Measurements from ENCODE around the gene NUP214. TPM values are rescaled to one million over a fixed set of nuclear protein-coding genes. Genes with fewer than 3 reads are reported as not detected.

The NUP214 gene
- total and polyA plus RNA-seq, 12 donors: 22.6 to 76.6 (median 36.8) TPM

DNA sequence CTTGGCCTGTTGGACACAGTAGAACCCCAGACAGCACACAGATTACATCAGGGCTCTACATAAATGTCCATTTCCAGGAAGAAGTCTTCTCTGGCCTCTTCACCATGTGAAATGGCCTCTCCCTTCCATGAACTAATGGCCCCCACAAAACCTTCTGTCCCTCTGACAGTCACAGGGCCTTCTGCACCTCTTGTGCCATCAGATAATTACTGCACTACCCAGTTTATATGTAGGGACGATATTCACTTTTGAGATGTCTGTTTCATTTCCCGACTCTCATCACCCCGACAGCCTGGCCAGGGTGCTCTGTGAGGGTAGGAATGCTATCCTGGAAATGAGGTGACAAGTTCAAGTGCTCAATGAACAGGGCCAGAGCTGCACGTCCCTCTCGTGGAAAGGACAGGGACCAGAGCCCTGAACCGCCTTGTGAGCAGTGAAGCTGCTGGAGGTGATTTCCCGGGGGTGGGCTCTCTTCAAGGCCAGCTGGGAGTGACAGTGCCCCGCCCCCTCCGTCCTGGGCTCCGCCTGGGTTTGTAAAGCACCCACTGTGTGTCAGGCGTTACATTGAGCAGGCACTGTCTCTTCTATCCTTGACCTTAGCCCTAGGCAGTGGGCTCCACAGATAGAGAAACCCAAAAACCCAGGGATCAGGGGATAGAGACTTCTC lies 153.9 kb downstream of the NUP214 start:
- Histone ChIP-seq H3K36me3 (replicated peaks in 1 of 2) (no peaks in the 10 kb centered on the region), H3K4me1 (replicated peaks in 1 of 2) (peaks cover 0 to 3% of the 10 kb centered on the region in 2 donors), H3K9me3 (replicated peaks in 1 of 3) (no peaks in the 10 kb centered on the region), H3K27ac (no peak overlapping the region), H3K4me3 (no peak overlapping the region), H3K27me3 (no peaks in the 10 kb centered on the region)
- no peak for DNase-seq
- intact Hi-C loops (cut with DNase I): no loop called here
- TF ChIP-seq POLR2A (IDR thresholded peaks at IDR 0.05): no peak
- TF ChIP-seq, protein P1, sequence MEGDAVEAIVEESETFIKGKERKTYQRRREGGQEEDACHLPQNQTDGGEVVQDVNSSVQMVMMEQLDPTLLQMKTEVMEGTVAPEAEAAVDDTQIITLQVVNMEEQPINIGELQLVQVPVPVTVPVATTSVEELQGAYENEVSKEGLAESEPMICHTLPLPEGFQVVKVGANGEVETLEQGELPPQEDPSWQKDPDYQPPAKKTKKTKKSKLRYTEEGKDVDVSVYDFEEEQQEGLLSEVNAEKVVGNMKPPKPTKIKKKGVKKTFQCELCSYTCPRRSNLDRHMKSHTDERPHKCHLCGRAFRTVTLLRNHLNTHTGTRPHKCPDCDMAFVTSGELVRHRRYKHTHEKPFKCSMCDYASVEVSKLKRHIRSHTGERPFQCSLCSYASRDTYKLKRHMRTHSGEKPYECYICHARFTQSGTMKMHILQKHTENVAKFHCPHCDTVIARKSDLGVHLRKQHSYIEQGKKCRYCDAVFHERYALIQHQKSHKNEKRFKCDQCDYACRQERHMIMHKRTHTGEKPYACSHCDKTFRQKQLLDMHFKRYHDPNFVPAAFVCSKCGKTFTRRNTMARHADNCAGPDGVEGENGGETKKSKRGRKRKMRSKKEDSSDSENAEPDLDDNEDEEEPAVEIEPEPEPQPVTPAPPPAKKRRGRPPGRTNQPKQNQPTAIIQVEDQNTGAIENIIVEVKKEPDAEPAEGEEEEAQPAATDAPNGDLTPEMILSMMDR (IDR thresholded peaks at IDR 0.05): no peak
- 67 to 82% (median 75%) methylated on average over 4 to 11 of the region's 11 CpGs for WGBS, 4 donors

- TF ChIP-seq, protein P1 (IDR thresholded peaks at IDR 0.05): no peak
- TF ChIP-seq POLR2A (IDR thresholded peaks at IDR 0.05): no peak
- intact Hi-C loops (cut with DNase I): no loop called here
- 67 to 78% (median 69%) methylated on average over 12 to 19 of the region's 19 CpGs for WGBS, 4 donors
These were observed 154.6 kb downstream of the NUP214 start for GRCh38 chr9:131279863-131280570.

DNA sequence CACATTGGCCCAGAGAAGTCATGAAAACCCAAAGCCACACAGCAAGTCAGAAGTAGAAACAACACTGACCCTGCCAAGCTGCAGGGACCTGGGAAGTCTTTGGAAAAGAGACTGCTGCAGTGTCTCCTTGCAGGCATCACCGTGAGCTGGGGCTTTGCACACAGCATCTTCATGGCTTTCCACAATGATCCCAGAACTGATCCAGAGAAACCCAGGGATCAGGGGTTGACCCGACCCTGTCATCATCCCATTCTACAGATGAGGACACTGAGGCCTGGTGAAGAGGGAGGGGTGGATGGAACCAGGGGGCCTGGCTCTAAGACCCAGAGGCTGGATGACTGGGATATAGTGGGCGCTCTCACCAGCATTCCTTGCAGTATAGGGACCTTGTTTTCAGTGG lies 155.3 kb downstream of the NUP214 start:
- intact Hi-C loops (cut with DNase I): no loop called here
- no peak for DNase-seq
- Histone ChIP-seq H3K4me3 (no peak overlapping the region), H3K27me3 (no peaks in the 10 kb centered on the region), H3K36me3 (replicated peaks in 1 of 2) (no peaks in the 10 kb centered on the region), H3K27ac (no peak overlapping the region), H3K9me3 (replicated peaks in 1 of 3) (no peaks in the 10 kb centered on the region), H3K4me1 (replicated peaks in 1 of 2) (peaks cover 0 to 3% of the 10 kb centered on the region in 2 donors)
- 83 to 100% (median 86%) methylated on average over 1 to 3 of the region's 3 CpGs for WGBS, 4 donors
- TF ChIP-seq, protein P1 (IDR thresholded peaks at IDR 0.05): no peak
- no peak for TF ChIP-seq POLR2A (IDR thresholded peaks at IDR 0.05)

More at GRCh38 chr9:131279863-131280570, 154.6 kb downstream of the NUP214 start:
- Histone ChIP-seq H3K4me1 (replicated peaks in 1 of 2) (peaks cover 0 to 3% of the 10 kb centered on the region in 2 donors), H3K36me3 (replicated peaks in 1 of 2) (no peaks in the 10 kb centered on the region), H3K27me3 (no peaks in the 10 kb centered on the region), H3K4me3 (no peak overlapping the region), H3K9me3 (replicated peaks in 1 of 3) (no peaks in the 10 kb centered on the region), H3K27ac (no peak overlapping the region)
- DNase-seq: no peak

DNA sequence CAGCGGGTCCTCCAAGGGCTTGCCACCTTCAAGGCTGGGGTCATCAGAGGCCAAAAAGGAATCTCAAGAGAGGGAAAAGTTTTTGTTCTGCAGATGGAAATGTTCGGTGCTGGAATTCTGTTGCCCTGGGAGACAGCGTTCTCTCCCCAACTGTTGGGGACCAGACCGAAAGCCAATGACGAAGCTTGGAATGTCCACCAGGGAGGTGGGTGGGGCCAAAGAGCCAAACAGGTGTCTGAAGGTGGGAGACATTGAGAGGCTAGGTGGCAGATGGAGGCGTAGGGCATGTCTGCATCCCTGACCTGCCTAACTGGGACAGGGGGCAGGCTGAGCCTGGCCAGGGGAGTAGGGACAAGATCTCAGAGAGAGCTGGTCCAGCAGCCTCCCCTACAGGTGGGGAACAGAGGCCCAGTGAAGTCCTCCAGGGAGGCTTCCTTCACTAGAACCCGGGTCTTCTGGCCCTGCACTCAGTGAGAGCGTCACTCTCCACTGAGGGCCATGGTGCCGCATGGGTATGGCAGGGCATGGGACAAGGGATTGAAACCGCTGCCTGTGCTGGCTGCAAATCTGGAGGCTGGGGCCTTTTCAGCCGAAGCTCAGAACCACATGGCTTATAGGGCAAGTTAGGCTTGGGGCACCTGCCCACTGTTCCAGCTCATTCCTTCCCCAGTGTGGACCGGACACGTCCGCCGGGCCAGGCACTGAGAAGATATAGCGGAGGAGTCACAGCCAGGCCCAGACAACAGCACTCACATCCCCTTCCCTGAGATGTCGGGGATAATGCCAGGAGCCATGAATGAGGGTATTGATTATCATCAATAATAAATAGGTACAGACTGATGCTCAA lies 156.0 kb downstream of the NUP214 start:
- TF ChIP-seq, protein P1 (IDR thresholded peaks at IDR 0.05): no peak
- TF ChIP-seq POLR2A (IDR thresholded peaks at IDR 0.05): no peak
- no peaks in the 10 kb centered on the region for H3K27me3 ChIP-seq
- WGBS, 4 donors: 78 to 85% (median 79%) methylated on average over 12 to 17 of the region's 17 CpGs
- H3K27ac ChIP-seq: no peak overlapping the region
- intact Hi-C loops (cut with DNase I): no loop called here
- H3K36me3 ChIP-seq (replicated peaks in 1 of 2): no peaks in the 10 kb centered on the region
- peaks cover 0 to 3% of the 10 kb centered on the region in 2 donors for H3K4me1 ChIP-seq (replicated peaks in 1 of 2)
- no peak for DNase-seq
- H3K9me3 ChIP-seq (replicated peaks in 1 of 3): no peaks in the 10 kb centered on the region
- H3K4me3 ChIP-seq: no peak overlapping the region

Data from adrenal gland (tissue), 12 donors.